ENCODE data around the gene OR51E2.

OR51E2 gene

GRCh38 chr11:4643682-4644081, 54.0 kb downstream of the OR51E2 start, which contains the start of gene OR51E1:
OR51E1 (plus strand) TSS chr11:4643982; CDS start chr11:4652527, 8,545 bp downstream.
- H3K36me3 ChIP-seq (ENCODE audit: control insufficient read depth in 4 of 4, insufficient read depth in 4 of 4, low read length in 3 of 4) = no peaks in the 10 kb centered on the region
- CTCF ChIA-PET = no interaction called here
- no peak for DNase-seq
- POLR2A ChIA-PET = no interaction called here
- H3K4me1 ChIP-seq (ENCODE audit: control extremely low read depth in 1 of 4, control insufficient read depth in 4 of 4, insufficient read depth in 4 of 4, low read length in 3 of 4) = no peaks in the 10 kb centered on the region
- 91% methylated on average over 2 of the region's 3 CpGs for WGBS (ENCODE audit: insufficient coverage)
- no peaks in the 10 kb centered on the region for H3K9me3 ChIP-seq (ENCODE audit: control extremely low read depth in 1 of 5, control insufficient read depth in 4 of 5, insufficient read depth in 2 of 5, low read depth in 1 of 5, low read length in 4 of 5)
- no peak within 1 kb of the TSS for H3K4me3 ChIP-seq (ENCODE audit: control insufficient read depth in 1 of 7, extremely low read depth in 1 of 7, insufficient read depth in 4 of 7, low read depth in 2 of 7, low read length in 6 of 7)
- H3K27me3 ChIP-seq (replicated peaks in 2 of 5; ENCODE audit: control insufficient read depth in 4 of 5, insufficient read depth in 5 of 5, low read length in 4 of 5) = peaks cover 0 to 2% (median 0%) of the 10 kb centered on the region in 5 experiments
- H3K27ac ChIP-seq (ENCODE audit: insufficient read depth in 1 of 2, low read depth in 1 of 2, low read length in 2 of 2, poor library complexity in 1 of 2, severe bottlenecking in 2 of 2) = no peak within 1 kb of the TSS

DNA sequence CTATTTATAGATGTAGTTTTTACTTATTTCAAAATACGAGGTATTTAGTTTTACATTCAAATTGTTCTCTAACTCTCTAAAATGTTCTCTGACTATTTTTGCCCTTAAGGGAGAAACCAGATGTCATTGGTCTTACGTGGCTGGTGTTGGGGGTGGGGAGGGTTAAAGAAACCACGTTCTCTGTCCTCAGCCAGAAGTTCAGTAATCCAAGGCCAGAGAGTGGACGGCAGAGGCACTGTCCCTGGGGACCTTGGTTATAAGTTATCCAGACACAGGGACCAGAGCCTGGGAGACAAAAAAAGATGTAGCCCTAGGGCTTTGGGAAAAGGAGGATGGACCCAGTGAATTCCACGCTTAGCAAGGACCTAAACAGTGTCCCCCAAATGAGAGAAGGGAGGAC, 54.6 kb downstream of the OR51E2 start:
- Histone ChIP-seq H3K36me3 (ENCODE audit: control insufficient read depth in 4 of 4, insufficient read depth in 4 of 4, low read length in 3 of 4) (no peaks in the 10 kb centered on the region), H3K9me3 (ENCODE audit: control extremely low read depth in 1 of 5, control insufficient read depth in 4 of 5, insufficient read depth in 2 of 5, low read depth in 1 of 5, low read length in 4 of 5) (no peaks in the 10 kb centered on the region), H3K4me3 (ENCODE audit: control insufficient read depth in 1 of 7, extremely low read depth in 1 of 7, insufficient read depth in 4 of 7, low read depth in 2 of 7, low read length in 6 of 7) (no peak overlapping the region), H3K4me1 (ENCODE audit: control extremely low read depth in 1 of 4, control insufficient read depth in 4 of 4, insufficient read depth in 4 of 4, low read length in 3 of 4) (no peaks in the 10 kb centered on the region), H3K27ac (ENCODE audit: insufficient read depth in 1 of 2, low read depth in 1 of 2, low read length in 2 of 2, poor library complexity in 1 of 2, severe bottlenecking in 2 of 2) (no peak overlapping the region), H3K27me3 (replicated peaks in 2 of 5; ENCODE audit: control insufficient read depth in 4 of 5, insufficient read depth in 5 of 5, low read length in 4 of 5) (peaks cover 0 to 2% (median 0%) of the 10 kb centered on the region in 5 experiments)
- POLR2A ChIA-PET = no interaction called here
- 74% methylated on average over 4 of the region's 5 CpGs for WGBS (ENCODE audit: insufficient coverage)
- no peak for DNase-seq
- CTCF ChIA-PET = interaction anchor here (1.2 kb wide), 1 partner anchor 12 kb away, joined by 3 read pairs; no protein-coding TSS in a partner anchor

GRCh38 chr11:4642043-4642442, 55.6 kb downstream of the OR51E2 start:
- no peaks in the 10 kb centered on the region for H3K9me3 ChIP-seq (ENCODE audit: control extremely low read depth in 1 of 5, control insufficient read depth in 4 of 5, insufficient read depth in 2 of 5, low read depth in 1 of 5, low read length in 4 of 5)
- CTCF ChIA-PET = interaction anchor here (1.2 kb wide), 1 partner anchor 11 kb away, joined by 3 read pairs; no protein-coding TSS in a partner anchor
- WGBS (ENCODE audit: insufficient coverage) = 86% methylated on average over 4 of the region's 7 CpGs
- no peak for DNase-seq
- no peak overlapping the region for H3K4me3 ChIP-seq (ENCODE audit: control insufficient read depth in 1 of 7, extremely low read depth in 1 of 7, insufficient read depth in 4 of 7, low read depth in 2 of 7, low read length in 6 of 7)
- H3K4me1 ChIP-seq (ENCODE audit: control extremely low read depth in 1 of 4, control insufficient read depth in 4 of 4, insufficient read depth in 4 of 4, low read length in 3 of 4) = peaks cover 0 to 1% (median 0%) of the 10 kb centered on the region in 4 experiments
- POLR2A ChIA-PET = no interaction called here
- H3K27me3 ChIP-seq (replicated peaks in 2 of 5; ENCODE audit: control insufficient read depth in 4 of 5, insufficient read depth in 5 of 5, low read length in 4 of 5) = peaks cover 0 to 2% (median 0%) of the 10 kb centered on the region in 5 experiments
- H3K27ac ChIP-seq (ENCODE audit: insufficient read depth in 1 of 2, low read depth in 1 of 2, low read length in 2 of 2, poor library complexity in 1 of 2, severe bottlenecking in 2 of 2) = no peak overlapping the region
- H3K36me3 ChIP-seq (ENCODE audit: control insufficient read depth in 4 of 4, insufficient read depth in 4 of 4, low read length in 3 of 4) = no peaks in the 10 kb centered on the region

DNA sequence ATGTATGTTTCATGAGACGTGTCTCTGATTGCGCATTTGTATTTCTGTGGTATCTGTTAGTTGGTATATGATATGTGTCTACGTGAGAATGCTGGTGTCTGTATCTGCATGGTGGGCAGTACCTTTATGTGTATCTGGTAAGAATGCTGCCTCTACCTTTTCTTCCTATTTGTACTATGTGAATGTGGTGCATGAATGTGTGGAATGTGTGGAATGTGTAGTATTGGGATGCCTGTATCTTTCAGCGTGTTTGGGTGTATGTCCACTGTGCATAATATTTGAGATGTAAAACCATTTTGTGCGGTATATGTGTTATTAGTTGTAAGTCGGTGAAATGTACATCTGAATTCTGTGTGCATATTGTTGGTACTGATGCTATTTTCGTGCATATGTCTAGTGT, 56.2 kb downstream of the OR51E2 start:
- DNase-seq = no peak
- peaks cover 0 to 3% (median 0%) of the 10 kb centered on the region in 4 experiments for H3K4me1 ChIP-seq (ENCODE audit: control extremely low read depth in 1 of 4, control insufficient read depth in 4 of 4, insufficient read depth in 4 of 4, low read length in 3 of 4)
- no peak overlapping the region for H3K4me3 ChIP-seq (ENCODE audit: control insufficient read depth in 1 of 7, extremely low read depth in 1 of 7, insufficient read depth in 4 of 7, low read depth in 2 of 7, low read length in 6 of 7)
- no peak overlapping the region for H3K27ac ChIP-seq (ENCODE audit: insufficient read depth in 1 of 2, low read depth in 1 of 2, low read length in 2 of 2, poor library complexity in 1 of 2, severe bottlenecking in 2 of 2)
- ChIA-PET CTCF (no interaction called here), POLR2A (no interaction called here)
- whole genome bisulfite sequencing (ENCODE audit: insufficient coverage) = 100% methylated on average over 6 of the region's 7 CpGs
- no peaks in the 10 kb centered on the region for H3K36me3 ChIP-seq (ENCODE audit: control insufficient read depth in 4 of 4, insufficient read depth in 4 of 4, low read length in 3 of 4)
- peaks cover 0 to 3% (median 0%) of the 10 kb centered on the region in 5 experiments for H3K27me3 ChIP-seq (replicated peaks in 2 of 5; ENCODE audit: control insufficient read depth in 4 of 5, insufficient read depth in 5 of 5, low read length in 4 of 5)
- no peaks in the 10 kb centered on the region for H3K9me3 ChIP-seq (ENCODE audit: control extremely low read depth in 1 of 5, control insufficient read depth in 4 of 5, insufficient read depth in 2 of 5, low read depth in 1 of 5, low read length in 4 of 5)

- H3K27me3 ChIP-seq (replicated peaks in 2 of 5; ENCODE audit: control insufficient read depth in 4 of 5, insufficient read depth in 5 of 5, low read length in 4 of 5) = peaks cover 0 to 3% (median 0%) of the 10 kb centered on the region in 5 experiments
- ChIA-PET POLR2A (no interaction called here), CTCF (interaction anchor here (1.0 to 1.2 kb wide), 2 partner anchors 12 to 18 kb away, joined by 3 read pairs; no protein-coding TSS in a partner anchor)
- DNase-seq = no peak
- no peaks in the 10 kb centered on the region for H3K36me3 ChIP-seq (ENCODE audit: control insufficient read depth in 4 of 4, insufficient read depth in 4 of 4, low read length in 3 of 4)
- WGBS (ENCODE audit: insufficient coverage) = 96% methylated on average over 6 of the region's 6 CpGs
- no peaks in the 10 kb centered on the region for H3K9me3 ChIP-seq (ENCODE audit: control extremely low read depth in 1 of 5, control insufficient read depth in 4 of 5, insufficient read depth in 2 of 5, low read depth in 1 of 5, low read length in 4 of 5)
- peaks cover 0 to 3% (median 0%) of the 10 kb centered on the region in 4 experiments for H3K4me1 ChIP-seq (ENCODE audit: control extremely low read depth in 1 of 4, control insufficient read depth in 4 of 4, insufficient read depth in 4 of 4, low read length in 3 of 4)
- no peak overlapping the region for H3K27ac ChIP-seq (ENCODE audit: insufficient read depth in 1 of 2, low read depth in 1 of 2, low read length in 2 of 2, poor library complexity in 1 of 2, severe bottlenecking in 2 of 2)
- H3K4me3 ChIP-seq (ENCODE audit: control insufficient read depth in 1 of 7, extremely low read depth in 1 of 7, insufficient read depth in 4 of 7, low read depth in 2 of 7, low read length in 6 of 7) = no peak overlapping the region
Observed at GRCh38 chr11:4639931-4640330, 57.7 kb downstream of the OR51E2 start.

DNA sequence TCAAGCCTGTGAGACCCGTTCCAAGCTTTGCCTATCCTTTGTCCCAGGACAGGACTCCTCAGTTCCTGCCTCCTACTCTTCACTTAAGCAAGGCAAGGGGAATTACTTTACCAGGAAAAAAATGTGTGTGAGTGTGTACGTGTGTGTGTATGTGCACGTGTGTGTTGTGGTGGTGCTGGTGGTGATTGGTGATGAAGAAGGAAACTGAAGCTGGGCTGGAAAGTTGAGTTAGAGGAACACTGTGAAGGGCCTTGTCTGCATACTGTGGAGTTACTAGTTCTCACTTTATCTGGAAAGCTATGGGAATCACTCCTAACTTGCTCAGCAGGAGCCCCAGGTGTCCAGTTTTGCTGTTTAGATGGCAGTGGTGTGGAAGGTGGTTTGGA, 60.0 kb downstream of the OR51E2 start:
- Histone ChIP-seq H3K4me3 (ENCODE audit: control insufficient read depth in 1 of 7, extremely low read depth in 1 of 7, insufficient read depth in 4 of 7, low read depth in 2 of 7, low read length in 6 of 7) (no peak overlapping the region), H3K27ac (ENCODE audit: insufficient read depth in 1 of 2, low read depth in 1 of 2, low read length in 2 of 2, poor library complexity in 1 of 2, severe bottlenecking in 2 of 2) (no peak overlapping the region), H3K9me3 (ENCODE audit: control extremely low read depth in 1 of 5, control insufficient read depth in 4 of 5, insufficient read depth in 2 of 5, low read depth in 1 of 5, low read length in 4 of 5) (no peaks in the 10 kb centered on the region), H3K4me1 (ENCODE audit: control extremely low read depth in 1 of 4, control insufficient read depth in 4 of 4, insufficient read depth in 4 of 4, low read length in 3 of 4) (peaks cover 0 to 3% (median 0%) of the 10 kb centered on the region in 4 experiments), H3K36me3 (ENCODE audit: control insufficient read depth in 4 of 4, insufficient read depth in 4 of 4, low read length in 3 of 4) (no peaks in the 10 kb centered on the region), H3K27me3 (replicated peaks in 2 of 5; ENCODE audit: control insufficient read depth in 4 of 5, insufficient read depth in 5 of 5, low read length in 4 of 5) (peaks cover 0 to 3% (median 0%) of the 10 kb centered on the region in 5 experiments)
- POLR2A ChIA-PET = no interaction called here
- no peak for DNase-seq
- CTCF ChIA-PET = interaction anchor here (0.5 to 3.4 kb wide), 17 partner anchors 8 to 566 kb away, joined by 3 to 38 read pairs (median 5); no protein-coding TSS in a partner anchor
- 96% methylated on average over 3 of the region's 3 CpGs for WGBS (ENCODE audit: insufficient coverage)

DNA sequence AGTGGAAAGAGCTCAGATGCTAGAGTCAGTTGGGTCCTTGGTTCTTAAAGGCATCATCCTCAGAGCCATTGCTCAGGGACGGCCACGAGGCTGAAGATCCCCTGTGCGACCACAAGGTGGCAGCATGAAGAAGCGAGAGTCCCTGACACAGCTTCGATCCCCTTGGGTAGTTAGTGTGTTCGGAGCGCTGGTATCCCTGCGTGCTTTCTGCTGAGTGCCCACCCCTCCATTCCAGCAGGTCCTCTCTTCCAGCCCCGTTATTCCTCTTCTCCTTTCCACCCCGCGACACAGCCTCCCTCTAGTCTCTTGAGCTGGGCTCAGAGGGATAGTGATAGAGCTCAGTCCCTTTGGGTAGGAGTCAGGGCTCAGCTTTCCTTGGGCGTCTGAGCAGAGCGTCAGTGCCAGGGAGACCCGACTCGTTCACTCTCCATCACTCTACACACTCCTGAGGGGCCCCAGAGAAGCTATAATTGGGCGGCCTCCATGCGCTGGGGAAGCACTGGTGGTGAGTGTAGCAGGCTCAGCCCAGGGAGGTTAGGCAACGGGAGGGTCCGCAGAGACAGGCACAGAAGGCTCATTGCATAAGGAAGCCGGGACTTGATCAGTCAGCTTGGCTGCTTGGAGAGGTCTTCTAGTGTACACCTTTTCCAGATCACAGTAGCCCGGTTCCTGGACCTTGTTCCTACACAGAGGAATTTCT, 60.5 kb downstream of the OR51E2 start, which contains the start of gene OR51D1:
Gene OR51D1 (plus strand): TSS at position 516 of the 700 bp plus-strand sequence. CDS start 2,314 bp downstream, outside the sequence.
- H3K4me3 ChIP-seq (ENCODE audit: control insufficient read depth in 1 of 7, extremely low read depth in 1 of 7, insufficient read depth in 4 of 7, low read depth in 2 of 7, low read length in 6 of 7) = peak within 1 kb of the TSS in 1 of 7 experiments; percentile 60
- POLR2A ChIA-PET = no interaction called here
- peak; percentile 68 to 81 (median 79) for DNase-seq

More for the DNA sequence above, 60.5 kb downstream of the OR51E2 start, which contains the start of gene OR51D1:
- peaks cover 0 to 3% (median 0%) of the 10 kb centered on the region in 4 experiments for H3K4me1 ChIP-seq (ENCODE audit: control extremely low read depth in 1 of 4, control insufficient read depth in 4 of 4, insufficient read depth in 4 of 4, low read length in 3 of 4)
- H3K27me3 ChIP-seq (replicated peaks in 2 of 5; ENCODE audit: control insufficient read depth in 4 of 5, insufficient read depth in 5 of 5, low read length in 4 of 5) = peaks cover 0 to 3% (median 0%) of the 10 kb centered on the region in 5 experiments
- 47% methylated on average over 12 of the region's 21 CpGs for WGBS (ENCODE audit: insufficient coverage)
- no peaks in the 10 kb centered on the region for H3K9me3 ChIP-seq (ENCODE audit: control extremely low read depth in 1 of 5, control insufficient read depth in 4 of 5, insufficient read depth in 2 of 5, low read depth in 1 of 5, low read length in 4 of 5)
- no peak within 1 kb of the TSS for H3K27ac ChIP-seq (ENCODE audit: insufficient read depth in 1 of 2, low read depth in 1 of 2, low read length in 2 of 2, poor library complexity in 1 of 2, severe bottlenecking in 2 of 2)
- CTCF ChIA-PET = interaction anchor here (0.5 to 3.4 kb wide), 24 partner anchors 8 to 567 kb away, joined by 3 to 38 read pairs (median 4); partner anchors contain the start of gene TRIM68
- no peaks in the 10 kb centered on the region for H3K36me3 ChIP-seq (ENCODE audit: control insufficient read depth in 4 of 4, insufficient read depth in 4 of 4, low read length in 3 of 4)
